Vein endothelial cell (primary cell): ENCODE results near the gene PYHIN1. TPM values are rescaled to one million over a fixed set of nuclear protein-coding genes. Genes with fewer than 3 reads are reported as not detected.

Source experiments
- total RNA-seq: library from RNA; depleted of rRNA; stranded (reverse); fragments of >200 nt; gene quantifications from 2 replicates; pipeline ENCODE4 v1.2.3, GENCODE V29; 2012

PYHIN1 gene
- total RNA-seq, result not detected in 2 replicates

DNA sequence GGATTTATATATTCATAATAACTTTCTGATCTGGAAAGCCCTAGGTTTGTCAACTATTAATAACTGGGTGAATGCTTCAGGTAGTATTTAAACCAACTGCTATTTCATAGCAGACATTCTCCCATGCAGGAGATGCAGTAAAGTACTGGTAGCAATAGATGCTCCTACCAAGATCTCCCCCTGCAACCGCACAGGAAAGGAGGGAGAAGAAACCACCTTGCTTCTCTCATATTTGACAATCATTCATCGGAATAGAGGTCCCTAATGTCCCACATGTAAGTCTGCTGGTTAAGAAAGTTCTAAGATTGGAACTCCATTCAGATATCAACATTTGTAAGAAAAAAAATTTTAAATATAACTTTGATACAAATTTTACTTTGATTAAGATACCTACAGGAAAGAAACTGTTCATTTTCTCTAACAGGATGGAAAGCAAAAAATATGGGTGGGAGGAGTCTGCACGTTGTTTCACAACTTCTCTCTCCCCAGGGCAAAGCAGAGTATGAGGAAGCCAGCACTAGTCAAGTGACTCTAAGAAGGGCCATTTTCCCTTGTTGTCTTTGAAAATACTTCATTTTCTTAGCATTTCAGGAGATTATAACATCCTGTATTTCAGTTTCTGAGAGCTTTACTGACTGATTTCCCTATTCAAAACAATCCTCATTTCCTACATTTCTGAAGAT is at the start of gene PYHIN1:
PYHIN1 (plus strand) TSS at position 498 of the 683 bp plus-strand sequence. CDS start 5,359 bp downstream, outside the sequence.

DNA sequence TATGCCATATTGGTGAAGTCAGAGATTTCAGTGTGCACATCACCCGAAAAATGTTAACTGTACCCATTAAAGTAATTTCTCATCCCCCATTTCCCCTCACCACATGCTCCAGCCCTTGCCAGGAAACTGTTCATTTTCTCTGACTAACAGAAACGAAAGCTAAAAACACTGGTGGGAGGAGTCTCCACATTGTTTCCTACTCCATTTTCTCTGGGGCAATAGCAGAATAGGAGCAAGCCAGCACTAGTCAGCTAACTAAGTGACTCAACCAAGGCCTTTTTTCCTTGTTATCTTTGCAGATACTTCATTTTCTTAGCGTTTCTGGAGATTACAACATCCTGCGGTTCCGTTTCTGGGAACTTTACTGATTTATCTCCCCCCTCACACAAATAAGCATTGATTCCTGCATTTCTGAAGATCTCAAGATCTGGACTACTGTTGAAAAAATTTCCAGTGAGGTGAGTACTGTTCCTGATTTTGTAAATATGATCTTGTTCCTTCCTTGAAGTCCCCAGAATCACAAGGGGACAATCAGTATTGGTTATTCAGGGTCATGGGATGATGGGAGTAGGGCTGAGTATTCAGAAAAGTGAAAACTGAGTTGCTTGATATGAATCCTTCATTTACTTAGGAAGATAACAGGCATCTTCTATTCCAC is 78.5 kb downstream of the PYHIN1 start, which contains the start of gene IFI16:
IFI16 (plus strand) TSS at position 204 of the 658 bp plus-strand sequence. CDS start 4,774 bp downstream, outside the sequence.

Other genes starting within 250 kb of the PYHIN1 start
- 5.9 and 14.6 TPM in 2 replicates for gene SPTA1, start 244.8 kb upstream of the PYHIN1 start, total RNA-seq
- gene OR6K2, start 230.9 kb upstream of the PYHIN1 start, total RNA-seq, result not detected in 2 replicates
- 0.19 TPM in 1 of 2 replicates, not detected in the other for gene OR6K3, start 210.8 kb upstream of the PYHIN1 start, total RNA-seq
- gene OR6K6, start 176.8 kb upstream of the PYHIN1 start, total RNA-seq, result not detected in 2 replicates
- gene OR6N1, start 159.4 kb upstream of the PYHIN1 start, total RNA-seq, result not detected in 2 replicates
- gene OR6N2, start 150.3 kb upstream of the PYHIN1 start, total RNA-seq, result not detected in 2 replicates
- not detected in 2 replicates for gene MNDA, start 100.2 kb upstream of the PYHIN1 start, total RNA-seq
- 82.3 and 150 TPM in 2 replicates for gene IFI16, start 78.4 kb downstream of the PYHIN1 start, total RNA-seq
- not detected in 2 replicates for gene AIM2, start 145.2 kb downstream of the PYHIN1 start, total RNA-seq
- 1.3 and 1.7 TPM in 2 replicates for gene CADM3, start 240.1 kb downstream of the PYHIN1 start, total RNA-seq